ES-I3 (cell line): ENCODE results near the gene ADAR.

ENCODE experiments used
- H3K36me3 ChIP-seq: 2 replicates; pipeline ENCODE4 v1.6.1; 2013; ENCODE audit warnings: mild to moderate bottlenecking, low read length, control low read depth, moderate library complexity; ENCODE audit not compliant: insufficient read depth
- H3K4me1 ChIP-seq: 2 replicates; pipeline ENCODE4 v1.6.1; 2013; ENCODE audit warnings: mild to moderate bottlenecking, control low read depth, low read length; ENCODE audit not compliant: insufficient read depth
- H3K9ac ChIP-seq: 2 replicates; pipeline ENCODE4 v1.6.1; 2013; ENCODE audit warnings: low read depth, mild to moderate bottlenecking, low read length, moderate library complexity
- H3K9me3 ChIP-seq: 2 replicates; pipeline ENCODE4 v1.6.1; 2013; ENCODE audit warnings: mild to moderate bottlenecking, low read length, moderate library complexity; ENCODE audit not compliant: control insufficient read depth, insufficient read depth

The ADAR gene

GRCh38 chr1:154551474-154551873 is 56.5 kb downstream of the ADAR start:
- peaks cover 46% of the 10 kb centered on the region for H3K36me3 ChIP-seq
- H3K4me1 ChIP-seq: peaks cover 5% of the 10 kb centered on the region; the same call in 1 of the 2 replicates
- H3K9me3 ChIP-seq: no peaks in the 10 kb centered on the region
- H3K9ac ChIP-seq: no peak overlapping the region

- no peaks in the 10 kb centered on the region for H3K4me1 ChIP-seq
- H3K36me3 ChIP-seq: peaks cover 43% of the 10 kb centered on the region
- H3K9me3 ChIP-seq: no peaks in the 10 kb centered on the region
- H3K9ac ChIP-seq: no peak overlapping the region
These were observed 57.3 kb downstream of the ADAR start for GRCh38 chr1:154550657-154551056.

- no peak overlapping the region for H3K9ac ChIP-seq
- no peaks in the 10 kb centered on the region for H3K4me1 ChIP-seq
- H3K9me3 ChIP-seq: no peaks in the 10 kb centered on the region
- peaks cover 38% of the 10 kb centered on the region for H3K36me3 ChIP-seq
These were observed 57.9 kb downstream of the ADAR start for GRCh38 chr1:154550070-154550469.

- Histone ChIP-seq H3K9me3 (no peaks in the 10 kb centered on the region), H3K9ac (no peak overlapping the region), H3K36me3 (peaks cover 31% of the 10 kb centered on the region), H3K4me1 (no peaks in the 10 kb centered on the region)
These were observed 58.7 kb downstream of the ADAR start for GRCh38 chr1:154549202-154549770.

GRCh38 chr1:154548028-154548427 is 60.0 kb downstream of the ADAR start:
- Histone ChIP-seq H3K9me3 (no peaks in the 10 kb centered on the region), H3K9ac (no peak overlapping the region), H3K36me3 (peaks cover 20% of the 10 kb centered on the region)

GRCh38 chr1:154547105-154547732 is 60.8 kb downstream of the ADAR start:
- peaks cover 12% of the 10 kb centered on the region for H3K36me3 ChIP-seq
- H3K9ac ChIP-seq: no peak overlapping the region
- no peaks in the 10 kb centered on the region for H3K9me3 ChIP-seq
- H3K4me1 ChIP-seq: no peaks in the 10 kb centered on the region

More at GRCh38 chr1:154548028-154548427, 60.0 kb downstream of the ADAR start:
- H3K4me1 ChIP-seq: no peaks in the 10 kb centered on the region

GRCh38 chr1:154546264-154547063 is 61.5 kb downstream of the ADAR start:
- no peaks in the 10 kb centered on the region for H3K4me1 ChIP-seq
- peaks cover 10% of the 10 kb centered on the region for H3K36me3 ChIP-seq
- H3K9me3 ChIP-seq: no peaks in the 10 kb centered on the region
- no peak overlapping the region for H3K9ac ChIP-seq

GRCh38 chr1:154541231-154541630 is 66.8 kb downstream of the ADAR start:
- Histone ChIP-seq H3K4me1 (no peaks in the 10 kb centered on the region), H3K36me3 (no peaks in the 10 kb centered on the region), H3K9ac (no peak overlapping the region), H3K9me3 (no peaks in the 10 kb centered on the region)

- Histone ChIP-seq H3K36me3 (no peaks in the 10 kb centered on the region), H3K4me1 (no peaks in the 10 kb centered on the region)
These were observed 68.2 kb downstream of the ADAR start for GRCh38 chr1:154539486-154540483.

GRCh38 chr1:154536570-154536969 is 71.4 kb downstream of the ADAR start:
- no peaks in the 10 kb centered on the region for H3K36me3 ChIP-seq
- H3K9me3 ChIP-seq: no peaks in the 10 kb centered on the region
- no peak overlapping the region for H3K9ac ChIP-seq
- no peaks in the 10 kb centered on the region for H3K4me1 ChIP-seq

More at GRCh38 chr1:154539486-154540483, 68.2 kb downstream of the ADAR start:
- H3K9me3 ChIP-seq: no peaks in the 10 kb centered on the region
- H3K9ac ChIP-seq: no peak overlapping the region

- no peaks in the 10 kb centered on the region for H3K4me1 ChIP-seq
- H3K36me3 ChIP-seq: no peaks in the 10 kb centered on the region
- no peaks in the 10 kb centered on the region for H3K9me3 ChIP-seq
- H3K9ac ChIP-seq: no peak overlapping the region
These were observed 73.8 kb downstream of the ADAR start for GRCh38 chr1:154533952-154534844.
